IPS-20b (cell line): Measurements from ENCODE around the gene MYT1.
A peak's percentile ranks its signal among the peaks of the same experiment; 100 is the strongest.
"Not testable (repeated sequence)": the region's sequence is repeated elsewhere in the genome, so short reads cannot be mapped to it uniquely, and the experiment has no call there.

Source experiments
- H3K27ac ChIP-seq: one replicate; pipeline ENCODE4 v1.5.1; 2013; ENCODE audit warnings: low read length
- H3K27me3 ChIP-seq: 2 replicates; pipeline ENCODE4 v1.6.1; 2013; ENCODE audit warnings: mild to moderate bottlenecking, low read length, inconsistent platforms; ENCODE audit not compliant: insufficient read depth
- H3K36me3 ChIP-seq: 2 replicates; pipeline ENCODE4 v1.6.1; 2013; ENCODE audit warnings: low read depth, mild to moderate bottlenecking, inconsistent platforms, low read length, moderate library complexity; ENCODE audit not compliant: insufficient read depth
- H3K4me1 ChIP-seq: 2 replicates; pipeline ENCODE4 v1.6.1; 2013; ENCODE audit warnings: mild to moderate bottlenecking, control low read depth, inconsistent platforms, low read length, moderate library complexity; ENCODE audit not compliant: insufficient read depth
- H3K4me3 ChIP-seq: 2 replicates; pipeline ENCODE4 v1.5.1; 2013; ENCODE audit warnings: mild to moderate bottlenecking, low read length, inconsistent platforms
- H3K9ac ChIP-seq: 2 replicates; pipeline ENCODE4 v1.6.1; 2013; ENCODE audit warnings: low read depth, mild to moderate bottlenecking, inconsistent platforms, low read length, moderate library complexity
- H3K9me3 ChIP-seq: 2 replicates; pipeline ENCODE4 v1.6.1; 2013; ENCODE audit warnings: mild to moderate bottlenecking, low read depth, low read length, inconsistent platforms; ENCODE audit not compliant: insufficient read depth

The MYT1 gene

DNA sequence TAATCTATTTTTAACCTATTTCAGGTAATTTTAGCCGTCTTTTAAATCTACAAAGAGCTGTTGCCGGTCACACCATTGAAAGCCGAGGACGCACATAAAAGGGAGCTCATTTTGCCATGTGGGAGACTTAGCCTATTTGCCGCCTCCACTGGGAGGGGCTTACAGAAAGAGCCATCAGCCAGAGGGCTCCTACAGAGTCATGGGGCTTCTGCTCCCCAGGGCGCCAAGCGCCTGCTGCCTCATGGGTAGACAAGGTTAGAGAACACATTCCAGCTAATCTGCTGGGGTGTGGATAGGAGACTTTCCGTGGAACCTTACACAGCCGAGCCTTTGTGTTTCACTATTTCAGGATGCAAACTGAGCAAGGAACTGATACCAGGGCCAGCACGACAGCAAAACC is 103.9 kb downstream of the MYT1 start:
- Histone ChIP-seq H3K36me3 (peaks cover 24% of the 10 kb centered on the region), H3K27me3 (no peaks in the 10 kb centered on the region), H3K4me3 (no peak overlapping the region)

DNA sequence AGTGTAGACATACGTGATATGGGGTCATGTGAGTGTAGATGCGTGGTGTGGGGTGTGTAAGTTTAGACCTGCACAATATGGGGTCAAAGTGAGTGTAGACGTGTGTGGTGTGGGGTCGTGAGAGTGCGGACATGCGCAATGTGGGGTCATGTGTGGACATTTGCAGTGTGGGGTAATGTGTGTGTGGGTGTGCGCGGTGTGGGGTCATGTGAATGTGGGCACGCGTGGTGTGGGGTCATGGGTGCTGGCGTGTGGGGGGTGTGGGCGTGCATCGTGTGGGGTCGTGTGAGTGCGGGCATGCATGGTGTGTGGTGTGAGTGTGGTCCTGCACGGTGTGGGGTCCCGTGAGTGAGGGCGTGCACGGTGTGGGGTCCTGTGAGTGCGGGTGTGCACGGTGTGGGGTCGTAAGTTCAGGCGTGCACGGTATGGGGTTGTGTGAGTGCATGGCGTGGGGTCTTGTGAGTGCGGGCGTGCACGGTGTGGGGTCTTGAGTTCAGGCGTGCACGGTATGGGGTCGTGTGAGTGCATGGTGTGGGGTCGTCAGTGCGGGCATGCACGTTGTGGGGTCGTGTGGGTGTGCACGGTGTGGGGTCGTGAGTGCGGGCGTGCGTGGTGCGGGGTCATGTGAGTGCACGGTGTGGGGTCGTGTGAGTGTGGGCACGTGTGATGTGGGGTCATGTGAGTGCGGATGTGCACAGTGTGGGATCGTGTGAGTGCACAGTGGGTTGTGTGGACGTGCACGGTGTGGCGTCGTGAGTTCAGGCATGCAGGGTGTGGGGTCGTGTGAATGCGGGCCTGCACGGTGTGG is 105.6 kb downstream of the MYT1 start:
- Histone ChIP-seq H3K27ac (no peak overlapping the region), H3K9ac (no peak overlapping the region), H3K4me3 (no peak overlapping the region), H3K36me3 (peaks cover 26% of the 10 kb centered on the region), H3K9me3 (no peaks in the 10 kb centered on the region), H3K27me3 (no peaks in the 10 kb centered on the region), H3K4me1 (no peaks in the 10 kb centered on the region)

More for the DNA sequence above, 103.9 kb downstream of the MYT1 start:
- Histone ChIP-seq H3K9me3 (no peaks in the 10 kb centered on the region), H3K9ac (no peak overlapping the region), H3K27ac (no peak overlapping the region), H3K4me1 (no peaks in the 10 kb centered on the region)

DNA sequence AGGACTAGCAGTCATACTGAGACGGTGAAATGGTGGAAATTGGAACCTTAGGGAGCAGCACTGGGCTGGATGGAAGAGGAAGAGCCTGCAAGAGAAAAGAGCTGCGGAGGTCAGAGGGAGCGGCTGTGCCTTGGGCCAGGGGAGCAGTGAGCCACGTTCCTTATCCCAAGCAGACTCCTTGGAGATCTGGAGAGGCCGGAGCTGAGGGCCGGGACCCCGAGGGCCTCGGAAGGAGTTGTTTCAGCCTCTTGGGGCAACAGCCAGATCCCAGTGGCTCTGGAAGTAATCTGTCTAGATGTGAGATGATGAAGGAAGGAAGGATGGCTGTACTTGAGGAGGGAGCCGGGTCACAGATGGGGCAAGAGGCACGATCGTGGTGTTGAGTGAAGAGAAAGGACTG is 107.4 kb downstream of the MYT1 start:
- no peak overlapping the region for H3K27ac ChIP-seq
- H3K9ac ChIP-seq, result no peak overlapping the region
- no peaks in the 10 kb centered on the region for H3K9me3 ChIP-seq
- peaks cover 17% of the 10 kb centered on the region for H3K36me3 ChIP-seq
- no peaks in the 10 kb centered on the region for H3K4me1 ChIP-seq
- H3K27me3 ChIP-seq, result no peaks in the 10 kb centered on the region
- H3K4me3 ChIP-seq, result no peak overlapping the region

DNA sequence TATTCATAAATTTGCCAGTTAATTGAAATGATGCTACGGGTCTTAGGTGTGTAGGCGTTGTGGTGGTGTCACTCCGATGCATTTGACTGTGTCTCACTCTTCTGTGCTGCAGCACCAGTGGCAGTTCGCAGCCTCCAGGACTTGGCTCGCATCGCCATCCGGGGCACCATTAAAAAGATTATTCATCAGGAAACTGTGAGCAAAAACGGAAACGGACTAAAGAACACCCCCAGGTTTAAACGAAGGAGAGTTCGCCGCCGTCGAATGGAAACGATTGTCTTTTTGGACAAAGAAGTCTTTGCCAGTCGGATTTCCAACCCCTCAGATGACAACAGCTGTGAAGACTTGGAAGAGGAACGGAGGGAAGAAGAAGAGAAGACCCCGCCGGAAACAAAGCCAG is 108.9 kb downstream of the MYT1 start:
- no peak overlapping the region for H3K27ac ChIP-seq
- H3K27me3 ChIP-seq, result no peaks in the 10 kb centered on the region
- H3K4me3 ChIP-seq, result no peak overlapping the region
- H3K36me3 ChIP-seq, result peaks cover 15% of the 10 kb centered on the region
- no peaks in the 10 kb centered on the region for H3K4me1 ChIP-seq
- no peaks in the 10 kb centered on the region for H3K9me3 ChIP-seq
- H3K9ac ChIP-seq, result no peak overlapping the region

DNA sequence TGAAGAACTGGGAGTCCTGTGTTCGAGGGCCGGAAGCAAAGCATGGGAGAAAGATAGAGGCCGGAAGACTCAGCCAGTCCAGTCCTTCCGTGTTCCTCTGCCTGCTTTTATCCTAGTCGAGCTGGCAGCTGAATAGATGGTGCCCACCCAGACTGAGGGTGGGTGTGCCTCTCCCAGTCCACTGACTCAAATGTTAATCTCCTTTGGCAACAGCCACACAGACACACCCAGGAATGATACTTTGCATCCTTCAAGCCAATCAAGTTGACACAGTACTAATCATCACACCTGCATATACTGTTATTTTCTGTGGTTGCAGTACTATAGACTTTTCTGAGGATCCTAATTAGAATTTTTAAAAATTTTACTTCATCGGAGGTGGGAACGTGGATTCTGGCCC is 112.6 kb downstream of the MYT1 start:
- Histone ChIP-seq H3K27me3 (no peaks in the 10 kb centered on the region), H3K36me3 (peaks cover 15% of the 10 kb centered on the region), H3K9ac (no peak overlapping the region), H3K4me3 (no peak overlapping the region), H3K27ac (no peak overlapping the region), H3K4me1 (no peaks in the 10 kb centered on the region), H3K9me3 (peaks cover 5% of the 10 kb centered on the region; the same call in 1 of the 2 replicates)

DNA sequence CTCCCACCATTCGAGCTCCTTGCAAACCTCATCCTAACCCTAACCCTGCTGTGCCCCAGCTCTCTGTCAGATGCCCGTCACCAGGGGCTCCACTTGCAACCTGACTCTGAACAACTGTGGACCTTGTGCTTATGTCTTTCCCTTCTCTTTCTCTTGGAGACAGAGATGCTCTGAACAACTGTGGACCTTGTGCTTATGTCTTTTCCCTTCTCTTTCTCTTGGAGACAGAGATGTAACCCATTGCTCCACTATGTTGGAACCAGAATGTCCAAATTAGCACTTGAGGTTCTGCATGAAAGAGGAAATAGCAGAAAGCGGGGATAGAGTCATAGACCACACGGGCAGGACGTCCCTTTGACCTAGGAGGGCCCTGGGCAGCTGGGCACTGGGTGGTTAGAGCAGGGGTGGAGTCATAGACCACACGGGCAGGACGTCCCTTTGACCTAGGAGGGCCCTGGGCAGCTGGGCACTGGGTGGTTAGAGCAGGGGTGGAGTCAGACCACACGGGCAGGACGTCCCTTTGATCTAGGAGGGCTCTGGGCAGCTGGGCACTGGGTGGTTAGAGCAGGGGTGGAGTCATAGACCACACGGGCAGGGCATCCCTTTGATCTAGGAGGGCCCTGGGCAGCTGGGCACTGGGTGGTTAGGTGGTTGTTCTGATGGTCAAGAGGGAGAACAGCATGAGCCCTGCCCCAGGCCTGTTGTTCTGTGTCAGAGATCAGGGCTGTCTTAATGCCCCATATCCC is 113.5 kb downstream of the MYT1 start:
- H3K4me3 ChIP-seq, result no peak overlapping the region
- no peaks in the 10 kb centered on the region for H3K4me1 ChIP-seq
- no peak overlapping the region for H3K9ac ChIP-seq
- no peaks in the 10 kb centered on the region for H3K27me3 ChIP-seq
- no peak overlapping the region for H3K27ac ChIP-seq
- peaks cover 11% of the 10 kb centered on the region for H3K9me3 ChIP-seq
- H3K36me3 ChIP-seq, result peaks cover 15% of the 10 kb centered on the region

DNA sequence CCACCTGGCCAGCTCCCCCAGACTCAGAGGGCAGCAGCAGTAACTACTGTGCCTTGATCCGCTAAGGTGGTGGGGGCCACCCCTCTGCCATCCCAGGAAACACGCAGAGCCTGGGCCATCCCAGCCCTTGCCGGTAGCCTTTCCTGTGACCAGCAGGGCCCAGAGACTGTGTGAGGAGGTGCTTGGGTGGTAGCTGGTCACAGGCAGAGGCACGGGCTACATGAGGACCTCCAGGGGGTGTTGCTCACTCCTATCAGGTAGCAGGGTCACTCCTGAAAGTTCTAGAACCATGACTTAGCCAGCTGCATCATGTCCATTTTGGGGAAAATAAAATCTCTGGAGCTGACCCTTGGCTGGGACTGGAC is 114.0 kb downstream of the MYT1 start:
- no peak overlapping the region for H3K9ac ChIP-seq
- no peaks in the 10 kb centered on the region for H3K4me1 ChIP-seq
- H3K27ac ChIP-seq, result no peak overlapping the region
- peaks cover 13% of the 10 kb centered on the region for H3K36me3 ChIP-seq
- peaks cover 16% of the 10 kb centered on the region for H3K9me3 ChIP-seq
- H3K4me3 ChIP-seq, result no peak overlapping the region
- H3K27me3 ChIP-seq, result no peaks in the 10 kb centered on the region

DNA sequence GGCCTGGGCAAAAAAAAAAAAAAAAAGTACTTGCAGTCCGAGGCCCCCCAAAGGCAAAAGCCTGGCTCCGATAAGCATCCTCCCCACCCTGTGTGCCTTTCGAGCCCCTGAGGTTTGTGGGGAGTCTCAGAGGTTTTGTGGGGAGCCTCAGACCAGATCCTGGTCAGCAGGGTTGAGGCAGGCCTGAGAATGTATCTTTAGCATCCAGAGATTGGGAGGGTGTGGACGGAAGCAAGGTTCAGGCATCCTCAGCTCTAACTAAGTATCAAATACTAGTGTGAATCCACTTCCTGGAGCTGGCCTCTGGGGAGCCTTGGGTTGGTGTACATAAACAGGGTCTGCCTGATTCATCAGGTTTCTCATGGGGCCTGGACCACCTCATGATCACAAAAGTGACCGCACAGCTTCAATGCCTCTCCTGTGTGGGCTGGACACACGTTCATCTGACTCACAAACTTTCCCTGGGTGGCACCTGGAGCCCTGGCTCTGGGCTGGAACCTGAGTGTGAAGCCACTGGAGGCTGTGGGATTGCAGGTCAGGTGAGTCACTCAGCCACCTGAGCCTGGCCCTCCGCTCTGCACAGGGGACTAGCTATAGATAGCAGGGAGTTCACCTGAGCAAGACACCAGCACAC is 115.7 kb downstream of the MYT1 start:
- Histone ChIP-seq H3K9ac (no peak overlapping the region), H3K36me3 (no peaks in the 10 kb centered on the region), H3K4me1 (no peaks in the 10 kb centered on the region), H3K4me3 (no peak overlapping the region), H3K27ac (no peak overlapping the region), H3K9me3 (peaks cover 32% of the 10 kb centered on the region), H3K27me3 (no peaks in the 10 kb centered on the region)

DNA sequence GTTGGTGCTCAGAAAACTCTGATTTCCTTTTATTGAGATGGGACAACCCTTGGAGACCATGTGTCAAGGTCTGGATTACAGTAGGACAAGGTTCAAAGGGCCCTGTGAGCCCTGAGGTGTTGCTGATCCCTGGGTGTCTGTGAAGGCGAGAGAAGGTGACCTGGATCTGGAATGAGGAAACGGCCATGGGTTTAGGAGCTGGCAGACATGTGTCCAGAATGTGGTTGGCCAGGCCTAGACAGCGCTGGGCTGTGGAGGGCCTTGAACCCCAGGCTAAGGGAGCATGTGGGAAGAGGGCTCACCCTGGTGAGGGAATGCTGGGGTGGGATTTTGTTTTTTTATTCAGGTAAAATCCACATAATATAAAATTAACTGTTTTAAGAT is 116.2 kb downstream of the MYT1 start:
- Histone ChIP-seq H3K27me3 (no peaks in the 10 kb centered on the region), H3K27ac (no peak overlapping the region), H3K4me1 (no peaks in the 10 kb centered on the region), H3K9me3 (peaks cover 37% of the 10 kb centered on the region), H3K36me3 (no peaks in the 10 kb centered on the region), H3K4me3 (no peak overlapping the region), H3K9ac (no peak overlapping the region)

DNA sequence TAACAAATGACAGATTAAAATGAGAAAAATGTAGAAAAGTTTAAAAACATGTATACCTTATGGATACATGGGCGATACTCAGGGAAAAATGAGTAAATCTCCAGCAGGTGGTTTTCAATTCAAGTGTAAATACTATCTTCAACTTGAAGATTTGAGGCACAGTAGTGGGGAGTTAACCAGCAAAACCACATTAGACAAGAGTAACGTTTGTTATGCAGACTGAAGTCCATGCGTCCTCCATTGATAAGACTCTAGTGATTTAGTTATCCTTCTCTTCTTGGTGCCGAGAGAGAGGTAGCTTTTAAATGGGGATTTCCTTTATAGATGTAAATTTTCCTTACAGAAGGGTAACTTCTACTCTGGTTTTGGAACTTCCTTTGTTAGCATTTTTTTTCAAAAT is 119.4 kb downstream of the MYT1 start:
- H3K4me1 ChIP-seq, result no peaks in the 10 kb centered on the region
- no peaks in the 10 kb centered on the region for H3K27me3 ChIP-seq
- H3K4me3 ChIP-seq, result peak overlapping the region; percentile 35; the same call in 1 of the 2 replicates
- H3K36me3 ChIP-seq, result no peaks in the 10 kb centered on the region
- no peak overlapping the region for H3K27ac ChIP-seq
- peaks cover 37% of the 10 kb centered on the region for H3K9me3 ChIP-seq
- no peak overlapping the region for H3K9ac ChIP-seq

DNA sequence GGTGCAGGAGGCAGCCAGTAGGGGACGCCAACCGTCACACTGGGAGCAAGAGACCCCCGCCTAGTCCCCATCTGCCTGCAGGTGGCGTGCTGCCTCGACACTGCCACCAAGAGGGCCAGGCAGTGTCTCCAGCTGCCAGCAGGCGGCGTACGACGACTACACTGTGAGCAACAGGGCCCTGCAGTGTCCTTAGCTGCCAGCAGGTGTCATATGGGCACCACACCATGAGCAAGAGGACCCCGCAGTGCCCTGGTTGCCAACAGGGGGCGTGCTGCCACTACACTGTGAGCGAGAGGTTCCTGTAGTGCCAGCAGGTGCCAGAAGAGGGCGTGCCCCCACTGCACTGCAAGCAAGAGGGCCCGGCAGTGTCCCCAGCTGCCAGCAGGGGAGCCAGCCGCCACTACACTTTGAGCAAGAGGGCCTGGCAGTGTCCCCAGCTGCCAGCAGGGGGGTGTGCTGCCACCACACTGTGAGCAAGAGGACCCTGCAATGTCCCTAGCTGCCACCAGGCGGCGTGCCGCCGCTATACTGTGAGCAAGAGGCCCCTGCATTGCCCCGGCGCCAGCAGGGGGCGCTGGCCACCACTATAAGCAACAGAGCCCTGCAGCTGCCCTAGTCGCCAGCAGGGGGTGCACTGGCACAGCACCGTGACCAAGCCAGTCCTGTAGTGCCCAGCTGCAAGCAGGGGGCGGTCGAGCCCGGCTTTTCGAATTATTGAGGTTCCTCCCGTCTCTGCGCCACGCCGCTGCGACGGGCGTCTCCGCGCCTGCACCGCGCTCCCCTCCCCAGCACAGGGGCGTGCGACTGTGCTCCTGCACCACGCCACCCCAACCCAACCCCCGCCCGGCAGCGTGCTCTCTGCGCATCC is 121.6 kb downstream of the MYT1 start:
- not testable (repeated sequence) for H3K36me3 ChIP-seq, H3K27me3 ChIP-seq, H3K9ac ChIP-seq, H3K27ac ChIP-seq, H3K4me3 ChIP-seq, H3K4me1 ChIP-seq
- H3K9me3 ChIP-seq, result peaks cover 32% of the 10 kb centered on the region
